ENCODE measurements around the gene CAMTA1.

CAMTA1 gene

GRCh38 chr1:7128293-7128692 is 343.0 kb downstream of the CAMTA1 start:
- Histone ChIP-seq H3K27ac (ENCODE audit: low read length) (no peak overlapping the region), H3K9ac (ENCODE audit: low read length) (no peak overlapping the region), H3F3A (ENCODE audit: insufficient read depth, low read length) (no peaks in the 10 kb centered on the region), H3K9me3 (replicated peaks; ENCODE audit: insufficient read depth, low read length) (no peaks in the 10 kb centered on the region), H3K4me1 (ENCODE audit: low read length) (no peaks in the 10 kb centered on the region), H3K36me3 (replicated peaks; ENCODE audit: insufficient read depth, low read length) (no peaks in the 10 kb centered on the region), H3K9me2 (replicated peaks; ENCODE audit: insufficient read depth, low read length) (no peaks in the 10 kb centered on the region), H4K20me1 (ENCODE audit: insufficient read depth, low read length) (no peaks in the 10 kb centered on the region), H3K79me2 (ENCODE audit: low read length) (no peaks in the 10 kb centered on the region), H3K4me2 (ENCODE audit: low read depth, low read length) (no peak overlapping the region), H2AFZ (ENCODE audit: low read length) (no peak overlapping the region), H3K4me3 (ENCODE audit: low read length) (no peak overlapping the region), H3K27me3 (replicated peaks; ENCODE audit: insufficient read depth, low read length) (peaks cover 92% of the 10 kb centered on the region)
- DNase-seq: no peak
- TF ChIP-seq CTCF (IDR thresholded peaks at IDR 0.05; ENCODE audit: low read length): no peak
- no peak for TF ChIP-seq EZH2phosphoT487 (IDR thresholded peaks at IDR 0.05; ENCODE audit: low read length)
- TF ChIP-seq EZH2 (optimal IDR thresholded peaks at IDR 0.05; ENCODE audit: low read depth, low read length): no peak

DNA sequence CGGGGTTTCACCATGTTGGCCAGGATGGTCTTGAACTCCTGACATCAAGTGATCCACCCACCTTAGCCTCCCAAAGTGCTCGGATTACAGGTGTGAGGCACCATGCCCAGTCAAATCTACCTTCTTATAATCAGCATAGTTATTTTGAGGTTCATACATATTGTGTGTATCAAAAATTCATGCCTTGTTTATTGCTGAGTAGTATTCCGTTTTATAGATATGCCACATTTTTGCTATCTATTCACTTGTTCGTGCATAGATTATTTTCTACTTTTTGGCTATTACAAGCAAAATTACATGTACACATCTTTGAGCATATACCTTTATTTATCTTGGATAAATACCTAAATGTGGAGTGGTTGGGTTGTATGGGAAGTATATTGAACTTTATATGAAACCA is 344.9 kb downstream of the CAMTA1 start:
- Histone ChIP-seq H3F3A (ENCODE audit: insufficient read depth, low read length) (no peaks in the 10 kb centered on the region), H3K27me3 (replicated peaks; ENCODE audit: insufficient read depth, low read length) (peaks cover 75% of the 10 kb centered on the region), H2AFZ (ENCODE audit: low read length) (no peak overlapping the region), H3K4me1 (ENCODE audit: low read length) (no peaks in the 10 kb centered on the region), H3K4me2 (ENCODE audit: low read depth, low read length) (no peak overlapping the region), H3K4me3 (ENCODE audit: low read length) (no peak overlapping the region), H3K79me2 (ENCODE audit: low read length) (no peaks in the 10 kb centered on the region), H3K27ac (ENCODE audit: low read length) (no peak overlapping the region), H3K9me3 (replicated peaks; ENCODE audit: insufficient read depth, low read length) (no peaks in the 10 kb centered on the region), H3K9ac (ENCODE audit: low read length) (no peak overlapping the region), H4K20me1 (ENCODE audit: insufficient read depth, low read length) (no peaks in the 10 kb centered on the region), H3K36me3 (replicated peaks; ENCODE audit: insufficient read depth, low read length) (no peaks in the 10 kb centered on the region), H3K9me2 (replicated peaks; ENCODE audit: insufficient read depth, low read length) (no peaks in the 10 kb centered on the region)
- DNase-seq: no peak
- no peak for TF ChIP-seq EZH2 (optimal IDR thresholded peaks at IDR 0.05; ENCODE audit: low read depth, low read length)

- no peak overlapping the region for H3K4me3 ChIP-seq (ENCODE audit: low read length)
- H3K9me2 ChIP-seq (replicated peaks; ENCODE audit: insufficient read depth, low read length): no peaks in the 10 kb centered on the region
- no peaks in the 10 kb centered on the region for H3K4me1 ChIP-seq (ENCODE audit: low read length)
- no peaks in the 10 kb centered on the region for H3F3A ChIP-seq (ENCODE audit: insufficient read depth, low read length)
- H3K4me2 ChIP-seq (ENCODE audit: low read depth, low read length): no peak overlapping the region
- no peak for DNase-seq
- no peaks in the 10 kb centered on the region for H4K20me1 ChIP-seq (ENCODE audit: insufficient read depth, low read length)
- no peaks in the 10 kb centered on the region for H3K9me3 ChIP-seq (replicated peaks; ENCODE audit: insufficient read depth, low read length)
- no peak overlapping the region for H3K27ac ChIP-seq (ENCODE audit: low read length)
- no peak overlapping the region for H3K9ac ChIP-seq (ENCODE audit: low read length)
- H3K36me3 ChIP-seq (replicated peaks; ENCODE audit: insufficient read depth, low read length): no peaks in the 10 kb centered on the region
- H3K79me2 ChIP-seq (ENCODE audit: low read length): no peaks in the 10 kb centered on the region
- TF ChIP-seq EZH2 (optimal IDR thresholded peaks at IDR 0.05; ENCODE audit: low read depth, low read length) (no peak), EZH2phosphoT487 (IDR thresholded peaks at IDR 0.05; ENCODE audit: low read length) (no peak), CTCF (IDR thresholded peaks at IDR 0.05; ENCODE audit: low read length) (no peak)
- peaks cover 74% of the 10 kb centered on the region for H3K27me3 ChIP-seq (replicated peaks; ENCODE audit: insufficient read depth, low read length)
- H2AFZ ChIP-seq (ENCODE audit: low read length): no peak overlapping the region
These were observed 350.2 kb downstream of the CAMTA1 start for GRCh38 chr1:7135493-7135892.

- Histone ChIP-seq H3K4me3 (ENCODE audit: low read length) (no peak overlapping the region), H3K27ac (ENCODE audit: low read length) (no peak overlapping the region), H3K9me2 (replicated peaks; ENCODE audit: insufficient read depth, low read length) (no peaks in the 10 kb centered on the region), H3K4me1 (ENCODE audit: low read length) (no peaks in the 10 kb centered on the region), H3K4me2 (ENCODE audit: low read depth, low read length) (no peak overlapping the region), H3K79me2 (ENCODE audit: low read length) (no peaks in the 10 kb centered on the region), H4K20me1 (ENCODE audit: insufficient read depth, low read length) (no peaks in the 10 kb centered on the region), H3K36me3 (replicated peaks; ENCODE audit: insufficient read depth, low read length) (no peaks in the 10 kb centered on the region), H3F3A (ENCODE audit: insufficient read depth, low read length) (no peaks in the 10 kb centered on the region), H2AFZ (ENCODE audit: low read length) (no peak overlapping the region), H3K27me3 (replicated peaks; ENCODE audit: insufficient read depth, low read length) (peaks cover 74% of the 10 kb centered on the region), H3K9ac (ENCODE audit: low read length) (no peak overlapping the region), H3K9me3 (replicated peaks; ENCODE audit: insufficient read depth, low read length) (no peaks in the 10 kb centered on the region)
- TF ChIP-seq EZH2phosphoT487 (IDR thresholded peaks at IDR 0.05; ENCODE audit: low read length): no peak
- no peak for DNase-seq
These were observed 351.1 kb downstream of the CAMTA1 start for GRCh38 chr1:7136166-7136953.
